HG02938 (cell line): ENCODE data around the gene ZBTB1.
"Not testable (repeated sequence)": the region's sequence is repeated elsewhere in the genome, so short reads cannot be mapped to it uniquely, and the experiment has no call there.

Experiments used
- ATAC-seq: cut with Tn5 transposase; IDR thresholded peaks from one replicate; pipeline ENCODE4 v1.9.1; 2021; ENCODE audit warnings: mild to moderate bottlenecking, moderate library complexity; ENCODE audit not compliant: unreplicated experiment

ZBTB1 gene

DNA sequence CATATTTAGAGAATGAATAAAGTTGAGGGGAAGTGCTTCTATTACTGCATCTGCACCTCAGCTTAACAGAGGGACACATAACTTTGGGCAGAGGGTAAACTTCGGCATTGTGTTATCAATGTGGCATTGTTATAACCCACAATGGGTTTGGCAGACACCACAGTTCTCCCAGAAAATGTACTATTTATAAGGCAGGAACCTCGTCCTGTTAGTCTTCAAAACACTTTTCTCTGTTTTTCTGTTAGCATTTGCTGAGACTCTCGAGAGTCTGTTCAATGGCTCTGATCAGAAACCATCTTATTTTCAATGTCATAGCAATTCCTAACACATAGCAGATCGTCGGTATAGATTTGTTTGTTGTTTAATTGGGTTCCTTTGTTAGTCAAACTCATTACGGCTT, 59.1 kb downstream of the ZBTB1 start:
- no peak for ATAC-seq

DNA sequence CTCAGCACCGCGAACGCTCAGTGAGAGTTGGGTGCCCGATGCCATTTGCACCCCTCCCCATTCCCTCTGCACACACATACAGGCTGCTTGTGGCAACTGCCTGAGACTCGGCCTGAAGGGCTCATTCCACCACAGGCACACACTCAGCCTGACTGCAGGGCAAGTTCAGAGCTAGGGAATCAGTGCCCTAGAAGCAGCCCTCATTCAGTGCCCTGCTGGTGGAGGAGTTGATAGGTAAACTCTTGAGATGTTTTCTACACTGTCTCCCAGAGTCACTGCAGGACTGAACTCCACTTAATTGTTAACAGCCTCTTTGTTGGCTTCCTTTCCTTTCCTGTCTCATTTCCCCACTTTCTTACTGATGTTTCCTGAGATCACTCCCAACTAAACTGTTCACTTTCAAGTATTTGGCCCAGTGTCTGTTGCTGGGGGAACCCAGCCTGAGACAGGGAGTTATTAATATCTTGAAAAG, 62.1 kb downstream of the ZBTB1 start:
- no peak for ATAC-seq

- ATAC-seq: no peak
These were observed 64.6 kb downstream of the ZBTB1 start for GRCh38 chr14:64569138-64569631.

DNA sequence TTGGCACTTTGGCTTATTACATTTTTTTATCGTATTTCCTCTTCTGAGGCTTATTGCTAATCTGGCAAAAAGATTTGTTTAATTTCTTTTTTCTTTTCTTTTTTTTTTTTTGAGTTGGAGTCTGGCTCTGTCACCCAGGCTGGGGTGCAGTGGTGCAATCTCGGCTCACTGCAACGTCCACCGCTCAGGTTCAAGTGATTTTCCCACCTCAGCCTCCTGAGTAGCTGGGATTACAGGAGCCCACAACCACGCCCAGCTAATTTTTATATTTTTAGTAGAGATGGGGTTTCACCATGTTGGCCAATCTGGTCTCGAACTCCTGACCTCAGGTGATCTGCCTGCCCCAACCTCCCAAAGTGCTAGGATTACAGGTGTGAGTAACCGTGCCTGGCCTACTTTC, 65.1 kb downstream of the ZBTB1 start:
- not testable (repeated sequence) for ATAC-seq

GRCh38 chr14:64572386-64573104, 68.0 kb downstream of the ZBTB1 start:
- ATAC-seq: no peak

DNA sequence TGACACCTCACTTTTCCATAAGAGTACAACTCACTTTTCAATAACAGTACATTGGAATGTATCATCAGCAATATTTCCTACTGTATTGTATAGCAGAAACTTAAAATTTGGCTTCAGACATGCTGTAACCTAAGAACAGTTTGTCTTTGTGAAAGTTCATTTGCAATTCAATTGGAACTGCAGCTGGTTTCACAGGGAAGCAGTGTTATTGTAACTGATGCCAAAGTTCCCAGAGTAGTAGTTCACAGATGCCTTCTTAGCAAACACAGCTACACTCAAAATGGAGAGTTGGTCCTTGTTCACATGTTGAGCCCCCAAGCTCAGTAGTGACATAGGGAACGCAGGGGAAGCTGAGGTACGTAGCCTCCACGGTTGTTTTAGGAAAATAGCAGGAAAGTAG, 68.5 kb downstream of the ZBTB1 start:
- no peak for ATAC-seq
